SH-SY5Y (cell line): ENCODE measurements around the gene PTK6.

ENCODE experiments used
- GATA2 ChIP-seq: IDR thresholded peaks from 2 replicates; pipeline ENCODE4 v1.6.1; 2011; ENCODE audit warnings: mild to moderate bottlenecking, low read depth, low read length
- GATA3 ChIP-seq: IDR thresholded peaks from 2 replicates; pipeline ENCODE4 v1.6.1; 2011; ENCODE audit warnings: low read depth, mild to moderate bottlenecking, low read length, moderate library complexity

- TF ChIP-seq GATA2 = no peak
- TF ChIP-seq GATA3 = no peak
Observed at GRCh38 chr20:63490416-63490815, 46.8 kb downstream of the PTK6 start.
